Measurements from ENCODE around the gene UACA.

GRCh38 chr15:70765504-70766281 lies 2.3 kb upstream of the UACA start:
- TF ChIP-seq CTCF (IDR thresholded peaks at IDR 0.05; ENCODE audit: extremely low read depth in 1 of 2, insufficient read depth in 1 of 2, low read depth in 1 of 2, low read length in 2 of 2) (no peak), MAX (IDR thresholded peaks at IDR 0.05; ENCODE audit: insufficient read depth, insufficient read length) (no peak), POLR2A (IDR thresholded peaks at IDR 0.05; ENCODE audit: low read depth, low read length) (no peak), EZH2 (IDR thresholded peaks at IDR 0.05; ENCODE audit: borderline replicate concordance, low read depth, low read length, severe bottlenecking) (no peak), POLR2AphosphoS5 (IDR thresholded peaks at IDR 0.05; ENCODE audit: insufficient read depth, low read depth, low read length) (no peak), MYC (IDR thresholded peaks at IDR 0.05; ENCODE audit: low read depth, low read length) (no peak), FOS (IDR thresholded peaks at IDR 0.05; ENCODE audit: borderline replicate concordance, insufficient read depth, low read length) (no peak), JUN (IDR thresholded peaks at IDR 0.05; ENCODE audit: borderline replicate concordance, insufficient read depth, insufficient read length, low read depth) (no peak)
